ENCODE data around the gene DNAJC12. TPM values are rescaled to one million over a fixed set of nuclear protein-coding genes. Genes with fewer than 3 reads are reported as not detected.

DNAJC12 gene
- total RNA-seq, 1 experiment from 2014 or later = 4.3 TPM

- no peak for DNase-seq (ENCODE audit: low read depth, low spot score)
- H3K79me2 ChIP-seq (ENCODE audit: insufficient read depth, low read length) = no peaks in the 10 kb centered on the region
- peaks cover 7 to 30% of the 10 kb centered on the region in 2 experiments; a peak in 3 of 4 replicates for H3K4me1 ChIP-seq (ENCODE audit: control insufficient read depth in 1 of 2, insufficient read depth in 2 of 2, low read length in 2 of 2)
- no peak for TF ChIP-seq CEBPB (IDR thresholded peaks at IDR 0.05; ENCODE audit: low read depth)
- no peak for TF ChIP-seq ATF3 (IDR thresholded peaks at IDR 0.05)
- no peak for TF ChIP-seq JUND (IDR thresholded peaks at IDR 0.05)
- no peak for TF ChIP-seq TCF7L2 (IDR thresholded peaks at IDR 0.05; ENCODE audit: borderline replicate concordance, extremely low read depth, insufficient read depth, insufficient read length)
- TF ChIP-seq SP1 (IDR thresholded peaks at IDR 0.05; ENCODE audit: low read depth) = no peak
- no peak for TF ChIP-seq POLR2A (IDR thresholded peaks at IDR 0.05; ENCODE audit: borderline replicate concordance, extremely low read depth, insufficient read depth, insufficient read length)
- TF ChIP-seq RAD21 (IDR thresholded peaks at IDR 0.05; ENCODE audit: low read depth) = no peak
- TF ChIP-seq CBX3 (IDR thresholded peaks at IDR 0.05; ENCODE audit: low read depth) = no peak
- no peak for TF ChIP-seq EZH2phosphoT487 (IDR thresholded peaks at IDR 0.05; ENCODE audit: borderline replicate concordance)
- TF ChIP-seq REST (IDR thresholded peaks at IDR 0.05; ENCODE audit: low read depth) = no peak
- TF ChIP-seq EZH2 (IDR thresholded peaks at IDR 0.05) = no peak
- no peak for TF ChIP-seq MAX (IDR thresholded peaks at IDR 0.05)
- no peak for TF ChIP-seq FOSL1 (IDR thresholded peaks at IDR 0.05; ENCODE audit: low read depth)
- TF ChIP-seq EGR1 (IDR thresholded peaks at IDR 0.05; ENCODE audit: low read depth) = no peak
- TF ChIP-seq ZNF274 (IDR thresholded peaks at IDR 0.05; ENCODE audit: low read depth, low read length) = no peak
- no peak for TF ChIP-seq SIN3A (IDR thresholded peaks at IDR 0.05; ENCODE audit: low read depth)
- TF ChIP-seq CTCF (IDR thresholded peaks at IDR 0.05 in 2 of 3, conservative IDR thresholded peaks at IDR 0.05 in 1 of 3; ENCODE audit: borderline replicate concordance in 1 of 3, insufficient read depth in 1 of 3, low read depth in 2 of 3, low read length in 2 of 3) = no peak
- no peak for TF ChIP-seq POLR2AphosphoS5 (IDR thresholded peaks at IDR 0.05; ENCODE audit: low read depth, low read length)
- no peaks in the 10 kb centered on the region for H3K36me3 ChIP-seq (ENCODE audit: control insufficient read depth in 1 of 2, insufficient read depth in 2 of 2, low read length in 2 of 2)
- peaks cover 0 to 4% of the 10 kb centered on the region in 2 experiments; a peak in 1 of 4 replicates for H3K9me3 ChIP-seq (ENCODE audit: control insufficient read depth in 1 of 2, insufficient read depth in 1 of 2, low read depth in 1 of 2, low read length in 2 of 2)
- peak overlapping the region; percentile 77 for H3K4me2 ChIP-seq (ENCODE audit: low read length)
- ATAC-seq = no peak
- no peak overlapping the region for H3K4me3 ChIP-seq (replicated peaks in 1 of 2; ENCODE audit: low read depth in 1 of 2, low read length in 2 of 2)
- CTCF ChIA-PET = interaction anchor here (0.9 to 1.5 kb wide), 2 partner anchors 16 to 66 kb away, joined by 3 to 4 read pairs; no protein-coding TSS in a partner anchor
- RAD21 ChIA-PET (ENCODE audit: low non-redundant PET in 1 of 2, low total read pairs in 2 of 2, uncharacterized antibody in 2 of 2, unreplicated experiment in 2 of 2) = no interaction called here
- no TSS peak for BruUV-seq (replicated peaks)
- peak overlapping the region; percentile 72 for H2AFZ ChIP-seq (ENCODE audit: low read depth, low read length, poor library complexity, severe bottlenecking)
- no peak overlapping the region for H3K27ac ChIP-seq (ENCODE audit: low read depth, low read length)
- no peaks in the 10 kb centered on the region for H3K9me2 ChIP-seq (ENCODE audit: insufficient read depth)
- intact Hi-C loops (cut with micrococcal nuclease) = loop anchor here (5.0 kb wide), 1 partner anchor 96 kb away; no protein-coding TSS in a partner anchor
- no peaks in the 10 kb centered on the region for H4K20me1 ChIP-seq (ENCODE audit: insufficient read depth)
- H3K27me3 ChIP-seq (ENCODE audit: insufficient read depth, low read length) = no peaks in the 10 kb centered on the region
- POLR2A ChIA-PET = interaction anchor here (1.0 kb wide), 1 partner anchor 25 kb away, joined by 3 read pairs; no protein-coding TSS in a partner anchor
- H3K9ac ChIP-seq (ENCODE audit: low read length) = no peak overlapping the region
Measured at GRCh38 chr10:67763499-67764011, 74.4 kb downstream of the DNAJC12 start.

All from HCT116 (cell line).